Gastroesophageal sphincter (tissue), 3 donors: ENCODE measurements around the gene MPC1.

ENCODE experiments used
- EP300 ChIP-seq: sonication (generic); formaldehyde crosslinking; IDR thresholded peaks from one replicate; pipeline ENCODE4 v1.6.1; 2017; ENCODE audit warnings: antibody characterized with exemption, mild to moderate bottlenecking
- POLR2A ChIP-seq, 2 donors: fragments of 450-650 bp; IDR thresholded peaks; one replicate each; pipeline ENCODE4 v1.6.1; 2017; ENCODE audit warnings: antibody characterized with exemption in 2 of 2, mild to moderate bottlenecking in 2 of 2, moderate library complexity in 1 of 2
- TF ChIP-seq, protein P1 (sequence below), 4 experiments: fragments of 200-600 bp in 2 of 4; fragments of 450-650 bp in 2 of 4; sonication (generic) in 1 of 4; IDR thresholded peaks; one replicate each; pipeline ENCODE4 v1.5.1; 2017 to 2019; ENCODE audit warnings: antibody characterized with exemption in 4 of 4, mild to moderate bottlenecking in 2 of 4, moderate library complexity in 2 of 4

- TF ChIP-seq, protein P1, sequence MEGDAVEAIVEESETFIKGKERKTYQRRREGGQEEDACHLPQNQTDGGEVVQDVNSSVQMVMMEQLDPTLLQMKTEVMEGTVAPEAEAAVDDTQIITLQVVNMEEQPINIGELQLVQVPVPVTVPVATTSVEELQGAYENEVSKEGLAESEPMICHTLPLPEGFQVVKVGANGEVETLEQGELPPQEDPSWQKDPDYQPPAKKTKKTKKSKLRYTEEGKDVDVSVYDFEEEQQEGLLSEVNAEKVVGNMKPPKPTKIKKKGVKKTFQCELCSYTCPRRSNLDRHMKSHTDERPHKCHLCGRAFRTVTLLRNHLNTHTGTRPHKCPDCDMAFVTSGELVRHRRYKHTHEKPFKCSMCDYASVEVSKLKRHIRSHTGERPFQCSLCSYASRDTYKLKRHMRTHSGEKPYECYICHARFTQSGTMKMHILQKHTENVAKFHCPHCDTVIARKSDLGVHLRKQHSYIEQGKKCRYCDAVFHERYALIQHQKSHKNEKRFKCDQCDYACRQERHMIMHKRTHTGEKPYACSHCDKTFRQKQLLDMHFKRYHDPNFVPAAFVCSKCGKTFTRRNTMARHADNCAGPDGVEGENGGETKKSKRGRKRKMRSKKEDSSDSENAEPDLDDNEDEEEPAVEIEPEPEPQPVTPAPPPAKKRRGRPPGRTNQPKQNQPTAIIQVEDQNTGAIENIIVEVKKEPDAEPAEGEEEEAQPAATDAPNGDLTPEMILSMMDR (IDR thresholded peaks at IDR 0.05), result no peak
- no peak for TF ChIP-seq POLR2A (IDR thresholded peaks at IDR 0.05)
- no peak for TF ChIP-seq EP300
Observed at GRCh38 chr6:166351715-166352285, 30.9 kb downstream of the MPC1 start.
